Measurements from ENCODE around the gene TRPM2.

TRPM2 gene

GRCh38 chr21:44381874-44382273 lies 28.5 kb downstream of the TRPM2 start:
- no peak overlapping the region for H3K4me3 ChIP-seq (ENCODE audit: low read depth, low read length)
- no peak for TF ChIP-seq CTCF (IDR thresholded peaks at IDR 0.05; ENCODE audit: insufficient read depth, low read depth, low read length, missing control alignments)
- no peak for DNase-seq (ENCODE audit: low read depth)

- no peak for DNase-seq (ENCODE audit: low read depth)
- TF ChIP-seq CTCF (IDR thresholded peaks at IDR 0.05; ENCODE audit: insufficient read depth, low read depth, low read length, missing control alignments) = no peak
- H3K4me3 ChIP-seq (ENCODE audit: low read depth, low read length) = no peak overlapping the region
Observed at GRCh38 chr21:44382536-44382935, 29.1 kb downstream of the TRPM2 start.

- no peak overlapping the region for H3K4me3 ChIP-seq (ENCODE audit: low read depth, low read length)
- no peak for TF ChIP-seq CTCF (IDR thresholded peaks at IDR 0.05; ENCODE audit: insufficient read depth, low read depth, low read length, missing control alignments)
- no peak for DNase-seq (ENCODE audit: low read depth)
Observed at GRCh38 chr21:44383216-44383615, 29.8 kb downstream of the TRPM2 start.

GRCh38 chr21:44384968-44385367 lies 31.5 kb downstream of the TRPM2 start:
- TF ChIP-seq CTCF (IDR thresholded peaks at IDR 0.05; ENCODE audit: insufficient read depth, low read depth, low read length, missing control alignments) = no peak
- no peak for DNase-seq (ENCODE audit: low read depth)
- no peak overlapping the region for H3K4me3 ChIP-seq (ENCODE audit: low read depth, low read length)

GRCh38 chr21:44389335-44389734 lies 35.9 kb downstream of the TRPM2 start:
- no peak for TF ChIP-seq CTCF (IDR thresholded peaks at IDR 0.05; ENCODE audit: insufficient read depth, low read depth, low read length, missing control alignments)
- no peak for DNase-seq (ENCODE audit: low read depth)

GRCh38 chr21:44390886-44391285 lies 37.5 kb downstream of the TRPM2 start:
- no peak for DNase-seq (ENCODE audit: low read depth)
- TF ChIP-seq CTCF (IDR thresholded peaks at IDR 0.05; ENCODE audit: insufficient read depth, low read depth, low read length, missing control alignments) = no peak
- H3K4me3 ChIP-seq (ENCODE audit: low read depth, low read length) = no peak overlapping the region

More at GRCh38 chr21:44389335-44389734, 35.9 kb downstream of the TRPM2 start:
- no peak overlapping the region for H3K4me3 ChIP-seq (ENCODE audit: low read depth, low read length)

GRCh38 chr21:44391345-44392091 lies 38.1 kb downstream of the TRPM2 start:
- no peak for DNase-seq (ENCODE audit: low read depth)
- H3K4me3 ChIP-seq (ENCODE audit: low read depth, low read length) = no peak overlapping the region
- no peak for TF ChIP-seq CTCF (IDR thresholded peaks at IDR 0.05; ENCODE audit: insufficient read depth, low read depth, low read length, missing control alignments)

Measured in GM12865 (cell line).